ENCODE measurements around the gene EEF2KMT.

GRCh38 chr16:5062051-5062450 lies 35.5 kb downstream of the EEF2KMT start:
- TF ChIP-seq POLR2A (IDR thresholded peaks at IDR 0.05; ENCODE audit: low read depth, low read length) = no peak
- TF ChIP-seq TAF1 (IDR thresholded peaks at IDR 0.05; ENCODE audit: low read depth, low read length) = no peak
- TF ChIP-seq POLR2AphosphoS5 (IDR thresholded peaks at IDR 0.05; ENCODE audit: low read depth, low read length) = no peak
- TF ChIP-seq POU2F2 (IDR thresholded peaks at IDR 0.05; ENCODE audit: low read depth, low read length) = no peak

Data from GM12891 (cell line).